Right atrium auricular region (tissue), 2 donors: ENCODE data around the gene ARMC2. TPM values are rescaled to one million over a fixed set of nuclear protein-coding genes. Genes with fewer than 3 reads are reported as not detected.

Source experiments
- DNase-seq: peaks from one replicate; pipeline ENCODE4 v3.0.0-alpha.2; 2019; ENCODE audit warnings: low spot score
- H3K27ac ChIP-seq, 2 donors: fragments of 200-600 bp; sonication (generic); 1 replicate in 1 of 2; 2 replicates in 1 of 2; pipeline ENCODE4 v1.5.1; 2016 to 2019
- H3K27me3 ChIP-seq, 2 donors: fragments of 200-600 bp; sonication (generic); one replicate each; pipeline versions ENCODE4 v1.5.1 to v1.6.0; 2017 to 2019
- H3K36me3 ChIP-seq: fragments of 200-600 bp; sonication (generic); one replicate; pipeline ENCODE4 v1.5.1; 2016
- H3K4me1 ChIP-seq, 2 donors: fragments of 200-600 bp; sonication (generic); one replicate each; pipeline versions ENCODE4 v1.5.1 to v1.6.0; 2017 to 2019
- H3K4me3 ChIP-seq, 2 donors: fragments of 200-600 bp; sonication (generic); 1 replicate in 1 of 2; 2 replicates in 1 of 2; pipeline ENCODE4 v1.5.1; 2017 to 2019; ENCODE audit warnings: mild to moderate bottlenecking in 1 of 2, moderate library complexity in 1 of 2
- H3K9me3 ChIP-seq, 2 donors: fragments of 200-600 bp; sonication (generic); one replicate each; pipeline ENCODE4 v1.5.1; 2019
- total RNA-seq, 2 donors: library from RNA; depleted of rRNA; stranded (reverse); fragments of >200 nt; gene quantifications; one replicate each; pipeline ENCODE4 v1.1.0, GENCODE V29; 2016
- TF ChIP-seq, protein P1 (sequence below), 2 donors: fragments of 200-600 bp; sonication (generic); IDR thresholded peaks; one replicate each; pipeline ENCODE4 v1.5.1; 2019; ENCODE audit warnings: antibody characterized with exemption in 2 of 2

ARMC2 gene
- total RNA-seq, 2 donors from 2014 or later: 5.3 to 5.5 TPM

DNA sequence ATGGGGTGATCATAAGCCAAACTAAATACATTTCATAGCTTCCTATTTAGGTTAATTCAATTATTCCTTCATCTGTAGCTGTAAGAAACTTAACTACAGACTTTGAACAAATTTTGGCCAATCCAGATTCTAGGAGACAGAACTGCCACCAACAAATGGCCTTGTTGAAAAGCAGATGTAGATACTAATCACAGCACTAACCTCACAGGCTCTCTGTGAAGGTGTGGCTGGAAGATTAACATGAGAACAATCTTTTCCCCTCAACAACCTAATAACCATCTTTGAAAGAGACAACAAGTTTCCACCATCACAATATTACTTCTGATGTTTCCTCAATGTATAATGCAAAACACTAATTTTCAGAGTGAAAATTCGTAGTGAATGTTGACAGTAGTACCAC is 158.6 kb downstream of the ARMC2 start:
- peak overlapping the region; percentile 97 for H3K27ac ChIP-seq
- H3K27me3 ChIP-seq: no peaks in the 10 kb centered on the region
- TF ChIP-seq, protein P1, sequence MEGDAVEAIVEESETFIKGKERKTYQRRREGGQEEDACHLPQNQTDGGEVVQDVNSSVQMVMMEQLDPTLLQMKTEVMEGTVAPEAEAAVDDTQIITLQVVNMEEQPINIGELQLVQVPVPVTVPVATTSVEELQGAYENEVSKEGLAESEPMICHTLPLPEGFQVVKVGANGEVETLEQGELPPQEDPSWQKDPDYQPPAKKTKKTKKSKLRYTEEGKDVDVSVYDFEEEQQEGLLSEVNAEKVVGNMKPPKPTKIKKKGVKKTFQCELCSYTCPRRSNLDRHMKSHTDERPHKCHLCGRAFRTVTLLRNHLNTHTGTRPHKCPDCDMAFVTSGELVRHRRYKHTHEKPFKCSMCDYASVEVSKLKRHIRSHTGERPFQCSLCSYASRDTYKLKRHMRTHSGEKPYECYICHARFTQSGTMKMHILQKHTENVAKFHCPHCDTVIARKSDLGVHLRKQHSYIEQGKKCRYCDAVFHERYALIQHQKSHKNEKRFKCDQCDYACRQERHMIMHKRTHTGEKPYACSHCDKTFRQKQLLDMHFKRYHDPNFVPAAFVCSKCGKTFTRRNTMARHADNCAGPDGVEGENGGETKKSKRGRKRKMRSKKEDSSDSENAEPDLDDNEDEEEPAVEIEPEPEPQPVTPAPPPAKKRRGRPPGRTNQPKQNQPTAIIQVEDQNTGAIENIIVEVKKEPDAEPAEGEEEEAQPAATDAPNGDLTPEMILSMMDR (IDR thresholded peaks at IDR 0.05): no peak
- H3K4me3 ChIP-seq: peak overlapping the region in 1 of 2 donors; percentile 90
- H3K4me1 ChIP-seq: peaks cover 0 to 65% of the 10 kb centered on the region in 2 donors
- H3K36me3 ChIP-seq: no peaks in the 10 kb centered on the region
- DNase-seq: no peak
- no peaks in the 10 kb centered on the region for H3K9me3 ChIP-seq

DNA sequence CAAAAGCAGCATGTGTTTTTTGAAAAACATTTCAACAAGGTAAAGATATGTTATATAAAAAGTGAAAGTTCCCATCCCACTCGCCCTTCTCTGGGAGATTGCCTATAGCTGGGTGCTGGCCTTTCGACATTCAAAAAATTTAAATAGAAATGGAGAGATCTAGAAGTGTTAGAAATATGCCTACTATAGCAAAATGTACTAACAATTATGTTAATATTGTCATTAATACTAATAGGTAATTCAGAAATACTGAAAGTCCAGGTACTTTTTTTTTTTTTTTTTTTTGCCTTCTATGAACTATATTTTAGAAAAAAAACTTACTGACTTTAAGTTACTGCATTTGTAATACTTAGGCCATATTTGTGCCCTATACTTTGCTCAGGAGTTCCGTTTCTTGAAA is 159.3 kb downstream of the ARMC2 start:
- H3K27ac ChIP-seq: peak overlapping the region; percentile 97
- H3K4me1 ChIP-seq: peaks cover 0 to 58% of the 10 kb centered on the region in 2 donors
- H3K36me3 ChIP-seq: no peaks in the 10 kb centered on the region
- H3K27me3 ChIP-seq: no peaks in the 10 kb centered on the region
- TF ChIP-seq, protein P1 (IDR thresholded peaks at IDR 0.05): no peak
- DNase-seq: no peak
- H3K4me3 ChIP-seq: peak overlapping the region; percentile 89 to 90
- H3K9me3 ChIP-seq: no peaks in the 10 kb centered on the region

GRCh38 chr6:109008054-109008453 is 159.8 kb downstream of the ARMC2 start:
- H3K36me3 ChIP-seq: no peaks in the 10 kb centered on the region
- TF ChIP-seq, protein P1 (IDR thresholded peaks at IDR 0.05): no peak
- no peaks in the 10 kb centered on the region for H3K27me3 ChIP-seq
- no peak for DNase-seq
- peaks cover 0 to 54% of the 10 kb centered on the region in 2 donors for H3K4me1 ChIP-seq
- H3K27ac ChIP-seq: peak overlapping the region; percentile 97
- peak overlapping the region; percentile 89 to 90 for H3K4me3 ChIP-seq
- no peaks in the 10 kb centered on the region for H3K9me3 ChIP-seq

- Histone ChIP-seq H3K27me3 (no peaks in the 10 kb centered on the region), H3K27ac (peak overlapping the region; percentile 97), H3K4me1 (peaks cover 0 to 54% of the 10 kb centered on the region in 2 donors), H3K36me3 (no peaks in the 10 kb centered on the region), H3K4me3 (peak overlapping the region; percentile 89 to 90), H3K9me3 (no peaks in the 10 kb centered on the region)
- TF ChIP-seq, protein P1 (IDR thresholded peaks at IDR 0.05): no peak
- DNase-seq: no peak
These were observed 160.5 kb downstream of the ARMC2 start for GRCh38 chr6:109008537-109009235.

GRCh38 chr6:109009236-109009961 is 161.2 kb downstream of the ARMC2 start:
- TF ChIP-seq, protein P1 (IDR thresholded peaks at IDR 0.05): no peak
- H3K36me3 ChIP-seq: no peaks in the 10 kb centered on the region
- H3K4me3 ChIP-seq: peak overlapping the region; percentile 89 to 90
- peak overlapping the region; percentile 97 for H3K27ac ChIP-seq
- DNase-seq: peak; percentile 92
- H3K4me1 ChIP-seq: peaks cover 0 to 54% of the 10 kb centered on the region in 2 donors
- no peaks in the 10 kb centered on the region for H3K9me3 ChIP-seq
- H3K27me3 ChIP-seq: no peaks in the 10 kb centered on the region
